IPS-20b (cell line): ENCODE results near the gene WDR7.

Experiments used
- H3K27ac ChIP-seq: one replicate; pipeline ENCODE4 v1.5.1; 2013; ENCODE audit warnings: low read length
- H3K27me3 ChIP-seq: 2 replicates; pipeline ENCODE4 v1.6.1; 2013; ENCODE audit warnings: mild to moderate bottlenecking, low read length, inconsistent platforms; ENCODE audit not compliant: insufficient read depth
- H3K36me3 ChIP-seq: 2 replicates; pipeline ENCODE4 v1.6.1; 2013; ENCODE audit warnings: low read depth, mild to moderate bottlenecking, inconsistent platforms, low read length, moderate library complexity; ENCODE audit not compliant: insufficient read depth
- H3K4me1 ChIP-seq: 2 replicates; pipeline ENCODE4 v1.6.1; 2013; ENCODE audit warnings: mild to moderate bottlenecking, control low read depth, inconsistent platforms, low read length, moderate library complexity; ENCODE audit not compliant: insufficient read depth
- H3K4me3 ChIP-seq: 2 replicates; pipeline ENCODE4 v1.5.1; 2013; ENCODE audit warnings: mild to moderate bottlenecking, low read length, inconsistent platforms
- H3K9ac ChIP-seq: 2 replicates; pipeline ENCODE4 v1.6.1; 2013; ENCODE audit warnings: low read depth, mild to moderate bottlenecking, inconsistent platforms, low read length, moderate library complexity
- H3K9me3 ChIP-seq: 2 replicates; pipeline ENCODE4 v1.6.1; 2013; ENCODE audit warnings: mild to moderate bottlenecking, low read depth, low read length, inconsistent platforms; ENCODE audit not compliant: insufficient read depth

Gene WDR7

DNA sequence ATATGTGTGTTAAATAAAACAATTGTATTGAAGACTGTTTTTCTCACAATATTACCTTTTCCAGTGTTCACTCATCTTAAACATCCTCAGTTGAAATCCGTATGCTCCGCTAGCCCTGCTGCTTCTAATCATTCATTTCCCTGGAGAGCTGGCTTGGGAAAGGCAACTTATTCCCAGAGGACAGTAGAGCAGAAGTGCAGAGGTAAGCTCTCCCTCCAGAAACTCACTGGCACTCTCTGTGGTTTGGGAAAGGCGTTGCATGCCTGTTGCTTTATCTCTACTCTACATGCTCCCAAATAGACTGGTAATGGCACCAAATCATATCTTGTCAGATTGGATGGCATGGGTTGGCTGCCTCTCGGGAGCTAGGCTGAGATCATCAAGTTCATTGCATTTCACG, 378.6 kb downstream of the WDR7 start:
- H3K27me3 ChIP-seq, result no peaks in the 10 kb centered on the region
- no peaks in the 10 kb centered on the region for H3K4me1 ChIP-seq
- H3K4me3 ChIP-seq, result no peak overlapping the region
- H3K27ac ChIP-seq, result no peak overlapping the region
- H3K36me3 ChIP-seq, result no peaks in the 10 kb centered on the region
- no peak overlapping the region for H3K9ac ChIP-seq
- no peaks in the 10 kb centered on the region for H3K9me3 ChIP-seq

DNA sequence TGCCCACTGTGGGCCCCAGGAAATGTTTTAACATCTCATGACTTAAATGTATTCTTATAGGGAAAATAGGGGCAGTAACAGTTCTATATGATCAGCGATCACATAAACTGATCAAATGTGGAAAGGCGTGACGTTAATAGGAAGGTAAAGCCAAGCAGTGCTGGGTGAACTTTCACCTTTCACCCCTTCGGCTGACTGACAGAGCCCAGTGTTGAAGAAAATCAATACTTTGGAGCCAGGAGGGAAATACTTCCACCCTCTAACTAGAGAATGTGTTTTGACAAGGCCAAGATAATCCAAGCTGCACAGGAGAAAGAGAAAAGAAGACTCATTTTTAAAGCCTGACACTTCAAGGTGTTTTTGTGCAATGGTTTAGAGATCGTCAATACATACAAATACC, 379.3 kb downstream of the WDR7 start:
- no peaks in the 10 kb centered on the region for H3K36me3 ChIP-seq
- no peak overlapping the region for H3K4me3 ChIP-seq
- H3K27ac ChIP-seq, result no peak overlapping the region

DNA sequence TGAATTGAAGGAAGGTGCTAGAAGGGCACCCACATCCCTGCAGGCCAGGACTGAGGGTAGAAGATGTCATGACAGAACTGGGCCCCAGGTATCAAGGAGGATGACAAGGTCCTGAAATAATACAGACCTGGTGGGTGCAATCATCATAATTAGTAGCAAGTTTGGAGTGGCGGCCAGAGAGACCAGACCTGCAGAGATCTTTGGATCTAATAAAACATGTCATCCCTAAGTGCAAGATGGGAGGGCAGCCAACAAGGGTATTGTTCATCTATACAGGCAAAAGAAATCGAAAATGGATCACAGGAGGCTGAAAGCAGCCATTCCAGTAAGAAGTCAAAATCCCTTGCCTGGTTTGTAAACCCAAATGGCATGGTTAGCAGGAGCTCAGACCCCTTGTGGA, 384.4 kb downstream of the WDR7 start:
- no peak overlapping the region for H3K27ac ChIP-seq
- H3K9ac ChIP-seq, result no peak overlapping the region

More for the DNA sequence above, 379.3 kb downstream of the WDR7 start:
- H3K9ac ChIP-seq, result no peak overlapping the region
- no peaks in the 10 kb centered on the region for H3K4me1 ChIP-seq
- no peaks in the 10 kb centered on the region for H3K27me3 ChIP-seq
- no peaks in the 10 kb centered on the region for H3K9me3 ChIP-seq

DNA sequence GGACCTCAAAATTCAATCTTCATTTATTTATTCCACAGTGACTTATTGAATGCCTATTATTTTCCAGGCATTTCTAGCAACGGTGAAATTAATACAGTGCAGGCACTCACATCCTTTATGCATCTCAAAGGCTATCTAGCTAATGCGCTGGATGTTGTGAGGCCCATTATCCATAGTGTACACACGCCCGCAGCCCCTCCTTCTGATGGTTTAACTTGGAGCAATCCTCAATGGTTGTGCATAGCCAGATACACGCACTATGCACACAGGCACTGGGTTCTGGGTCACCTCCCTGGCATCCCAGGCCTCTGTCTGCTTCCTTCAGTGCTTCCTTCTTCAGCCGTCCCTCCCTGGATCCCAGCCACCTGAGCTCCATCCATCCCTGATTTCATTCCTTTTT, 387.2 kb downstream of the WDR7 start:
- H3K9me3 ChIP-seq, result no peaks in the 10 kb centered on the region
- H3K27ac ChIP-seq, result no peak overlapping the region
- H3K4me1 ChIP-seq, result no peaks in the 10 kb centered on the region
- H3K36me3 ChIP-seq, result no peaks in the 10 kb centered on the region
- no peaks in the 10 kb centered on the region for H3K27me3 ChIP-seq
- H3K4me3 ChIP-seq, result no peak overlapping the region
- H3K9ac ChIP-seq, result no peak overlapping the region

More for the DNA sequence above, 384.4 kb downstream of the WDR7 start:
- Histone ChIP-seq H3K36me3 (no peaks in the 10 kb centered on the region), H3K4me3 (no peak overlapping the region), H3K9me3 (no peaks in the 10 kb centered on the region), H3K4me1 (no peaks in the 10 kb centered on the region), H3K27me3 (no peaks in the 10 kb centered on the region)

DNA sequence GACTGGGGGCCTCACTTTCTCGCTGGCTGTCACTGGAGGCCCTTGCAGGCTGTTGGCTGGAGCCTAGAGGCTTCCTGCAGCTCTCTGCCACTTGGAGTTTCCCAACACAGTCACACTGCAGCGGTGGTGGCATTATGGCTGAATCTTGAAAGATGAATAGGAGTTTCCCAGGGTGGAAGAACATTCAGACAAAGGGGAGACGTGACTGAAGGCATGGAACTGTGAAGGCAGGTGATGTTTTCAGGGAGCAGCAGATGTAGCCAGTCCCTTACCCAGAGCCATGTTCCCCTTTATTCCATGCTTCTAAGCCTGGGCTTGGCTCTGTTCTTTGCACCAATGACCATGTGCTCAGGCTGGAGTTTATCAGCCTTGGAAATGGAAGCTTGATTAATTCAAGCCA, 389.0 kb downstream of the WDR7 start:
- no peak overlapping the region for H3K4me3 ChIP-seq
- H3K9me3 ChIP-seq, result no peaks in the 10 kb centered on the region
- no peak overlapping the region for H3K9ac ChIP-seq
- H3K36me3 ChIP-seq, result no peaks in the 10 kb centered on the region
- H3K27ac ChIP-seq, result no peak overlapping the region
- no peaks in the 10 kb centered on the region for H3K27me3 ChIP-seq
- H3K4me1 ChIP-seq, result no peaks in the 10 kb centered on the region

DNA sequence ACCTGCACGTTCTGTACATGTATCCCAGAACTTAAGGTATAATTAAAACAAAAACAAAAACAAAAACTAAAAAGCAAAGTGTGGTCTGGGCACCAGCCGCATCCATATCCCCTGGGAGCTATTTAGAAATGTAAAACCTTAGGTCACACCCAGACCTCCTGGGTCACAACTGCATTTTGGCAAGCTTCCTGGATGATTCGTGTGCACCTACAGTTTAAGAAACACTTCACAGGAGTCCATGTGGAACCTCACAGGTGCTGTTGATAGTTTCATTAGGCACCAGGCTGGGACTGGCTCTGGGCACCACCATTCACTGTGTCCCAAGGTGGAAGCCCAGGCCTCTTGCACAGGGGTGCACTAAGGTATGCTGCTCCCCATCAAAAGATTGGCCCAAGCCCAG, 392.1 kb downstream of the WDR7 start:
- Histone ChIP-seq H3K9ac (no peak overlapping the region), H3K9me3 (no peaks in the 10 kb centered on the region), H3K36me3 (no peaks in the 10 kb centered on the region), H3K4me3 (no peak overlapping the region), H3K4me1 (no peaks in the 10 kb centered on the region), H3K27ac (no peak overlapping the region), H3K27me3 (no peaks in the 10 kb centered on the region)

DNA sequence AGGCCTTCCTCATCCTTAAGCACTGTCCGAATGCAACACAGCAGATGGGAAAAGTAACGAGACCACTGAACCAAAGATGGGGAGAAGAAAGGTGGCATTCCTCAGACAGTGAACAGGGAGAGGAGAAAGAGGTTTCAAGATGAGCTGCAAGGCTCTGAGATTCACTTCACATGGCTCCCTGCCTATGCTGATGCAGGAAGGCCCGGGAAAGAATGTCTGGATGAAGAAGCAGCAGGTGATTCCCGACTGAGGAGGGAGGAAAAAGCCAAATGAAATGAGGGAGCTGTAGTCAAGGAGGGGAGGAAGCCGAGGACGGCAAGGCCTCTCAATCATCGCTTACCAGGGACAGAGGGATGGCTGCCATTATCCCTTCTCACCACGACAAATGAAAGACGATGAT, 397.2 kb downstream of the WDR7 start:
- H3K27ac ChIP-seq, result no peak overlapping the region
- no peak overlapping the region for H3K4me3 ChIP-seq
- no peak overlapping the region for H3K9ac ChIP-seq
- no peaks in the 10 kb centered on the region for H3K27me3 ChIP-seq
- H3K36me3 ChIP-seq, result no peaks in the 10 kb centered on the region
- H3K9me3 ChIP-seq, result no peaks in the 10 kb centered on the region; the same call in 1 of the 2 replicates
- H3K4me1 ChIP-seq, result no peaks in the 10 kb centered on the region

DNA sequence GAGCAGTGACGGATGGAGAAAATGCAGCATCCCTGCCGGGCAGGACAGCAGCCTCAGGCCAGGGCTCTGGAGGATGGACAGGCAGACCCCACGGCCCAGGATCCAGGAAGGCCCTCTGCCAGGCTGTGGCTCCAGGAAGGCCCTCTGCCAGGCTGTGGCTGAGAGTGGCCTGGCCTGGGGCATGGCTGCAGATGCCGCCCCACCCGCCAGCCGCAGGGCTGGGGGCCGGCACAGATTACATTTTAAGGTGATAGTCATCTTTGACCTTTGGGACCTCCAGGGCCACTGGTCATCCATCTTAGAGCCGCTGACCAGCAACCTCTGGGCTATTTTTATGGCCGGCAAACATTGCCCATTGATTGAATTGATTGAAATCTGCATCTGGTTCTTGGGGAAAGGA, 397.7 kb downstream of the WDR7 start:
- Histone ChIP-seq H3K4me1 (no peaks in the 10 kb centered on the region), H3K27me3 (no peaks in the 10 kb centered on the region), H3K4me3 (no peak overlapping the region), H3K27ac (no peak overlapping the region), H3K9ac (no peak overlapping the region), H3K36me3 (no peaks in the 10 kb centered on the region), H3K9me3 (no peaks in the 10 kb centered on the region; the same call in 1 of the 2 replicates)

DNA sequence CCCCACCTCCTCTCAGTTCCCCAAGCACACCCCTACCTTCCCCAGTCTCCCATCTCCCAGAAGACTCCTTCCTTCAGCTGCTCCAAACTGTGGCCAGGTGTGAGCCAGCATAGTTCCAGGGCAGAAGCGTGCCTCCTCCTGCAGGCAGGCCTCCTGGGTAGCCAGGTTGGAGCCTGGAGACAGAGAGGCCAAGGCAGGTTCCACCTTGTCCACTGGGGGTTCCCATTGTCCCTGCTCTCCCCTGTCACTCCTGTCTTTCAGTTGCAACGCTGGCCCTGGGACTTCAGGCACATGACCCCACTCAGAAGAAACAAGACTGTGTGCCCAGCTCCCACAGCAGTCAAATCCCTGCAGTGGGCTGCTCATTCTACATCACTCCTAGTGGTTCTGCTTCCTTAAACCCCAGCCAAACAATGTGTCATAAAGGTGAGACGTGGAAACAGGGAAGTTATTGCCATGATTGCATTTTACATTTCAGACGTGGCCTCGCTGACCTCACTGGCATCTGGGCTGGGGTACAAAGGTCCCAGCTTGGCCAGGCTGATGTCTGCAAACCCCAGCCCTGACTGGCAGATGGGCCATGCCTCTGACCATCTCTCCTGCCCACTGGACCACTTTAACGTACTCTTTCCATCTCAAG, 399.3 kb downstream of the WDR7 start:
- Histone ChIP-seq H3K4me3 (no peak overlapping the region), H3K27me3 (no peaks in the 10 kb centered on the region), H3K4me1 (no peaks in the 10 kb centered on the region), H3K27ac (no peak overlapping the region), H3K9ac (no peak overlapping the region), H3K36me3 (peaks cover 3% of the 10 kb centered on the region; the same call in 1 of the 2 replicates), H3K9me3 (peaks cover 11% of the 10 kb centered on the region)

DNA sequence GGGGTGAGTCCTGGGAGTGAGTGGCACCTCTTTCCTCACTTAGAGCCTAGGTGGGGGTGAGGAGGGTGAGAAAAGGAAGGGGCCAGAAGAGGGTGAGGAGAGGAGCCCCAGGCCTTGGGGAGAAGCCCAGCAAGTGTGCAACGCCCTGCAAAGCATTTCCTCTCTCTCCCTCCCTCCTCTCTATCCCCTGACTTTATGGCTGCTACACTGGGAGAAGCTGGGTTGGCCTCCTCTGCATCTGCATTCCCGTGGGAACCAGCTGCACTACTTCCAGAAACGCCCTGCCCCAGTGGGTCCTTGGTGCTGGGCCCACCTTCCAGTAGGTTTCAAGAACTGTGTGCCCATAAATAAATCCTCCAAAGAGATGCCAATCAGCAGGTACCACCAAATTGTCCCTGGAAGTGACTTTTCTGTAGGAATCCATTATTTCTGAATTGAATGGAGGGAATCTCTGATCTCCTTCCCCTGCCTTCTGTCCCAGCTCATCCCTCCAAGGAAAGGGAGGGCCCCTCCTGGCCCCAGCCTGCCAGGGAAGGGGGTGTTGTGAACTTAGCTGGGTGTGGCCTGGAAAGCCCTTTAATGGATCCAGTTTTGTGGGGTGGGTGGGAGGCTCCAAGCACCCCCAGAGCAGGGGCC, 400.0 kb downstream of the WDR7 start:
- peaks cover 11% of the 10 kb centered on the region for H3K9me3 ChIP-seq
- H3K27ac ChIP-seq, result no peak overlapping the region
- H3K27me3 ChIP-seq, result no peaks in the 10 kb centered on the region
- H3K36me3 ChIP-seq, result peaks cover 3% of the 10 kb centered on the region; the same call in 1 of the 2 replicates
- no peaks in the 10 kb centered on the region for H3K4me1 ChIP-seq
- H3K9ac ChIP-seq, result no peak overlapping the region
- H3K4me3 ChIP-seq, result no peak overlapping the region

DNA sequence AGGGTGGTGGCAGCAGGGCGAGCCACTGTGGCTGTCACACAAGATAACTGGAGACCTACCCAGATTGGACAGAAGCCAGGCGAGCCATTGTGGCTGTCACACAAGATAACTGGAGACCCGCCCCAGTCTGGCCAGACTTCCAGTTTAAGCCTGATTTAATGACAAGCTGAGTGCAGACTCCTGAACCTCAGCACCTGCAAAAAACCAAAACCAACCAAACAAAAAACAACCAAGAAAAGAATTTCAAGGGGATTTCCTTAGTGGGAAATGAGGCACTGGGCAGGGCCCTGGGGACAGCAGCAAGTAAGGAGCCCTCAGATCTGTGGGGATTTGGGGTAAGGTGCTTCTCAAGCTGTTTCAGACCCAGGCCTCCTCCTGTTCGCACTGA, 400.5 kb downstream of the WDR7 start:
- Histone ChIP-seq H3K4me1 (no peaks in the 10 kb centered on the region), H3K4me3 (no peak overlapping the region), H3K9me3 (peaks cover 11% of the 10 kb centered on the region), H3K27me3 (no peaks in the 10 kb centered on the region), H3K27ac (no peak overlapping the region), H3K36me3 (peaks cover 3% of the 10 kb centered on the region; the same call in 1 of the 2 replicates), H3K9ac (no peak overlapping the region)

DNA sequence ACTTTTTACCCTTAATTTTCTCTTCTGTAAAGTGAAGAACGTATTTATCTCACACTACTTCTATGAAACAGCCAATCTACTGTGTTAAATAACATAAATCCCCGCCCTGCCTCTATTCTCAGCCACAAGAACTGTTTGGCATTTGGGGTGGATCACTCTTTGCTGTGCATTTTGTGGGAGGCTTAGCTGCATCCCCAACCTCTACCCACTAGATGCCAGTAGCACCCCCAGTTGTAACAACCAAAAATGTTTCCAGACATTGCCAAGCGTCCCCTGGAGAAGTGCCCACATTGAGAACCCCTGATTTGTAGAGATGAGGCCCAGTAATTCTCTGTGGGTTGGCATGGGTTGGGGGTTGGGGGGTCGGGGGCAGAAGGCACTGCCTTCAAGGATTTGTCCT, 401.0 kb downstream of the WDR7 start:
- peaks cover 11% of the 10 kb centered on the region for H3K9me3 ChIP-seq
- H3K27me3 ChIP-seq, result no peaks in the 10 kb centered on the region
- no peaks in the 10 kb centered on the region for H3K4me1 ChIP-seq
- H3K4me3 ChIP-seq, result no peak overlapping the region
- no peak overlapping the region for H3K9ac ChIP-seq
- peaks cover 3% of the 10 kb centered on the region; the same call in 1 of the 2 replicates for H3K36me3 ChIP-seq
- no peak overlapping the region for H3K27ac ChIP-seq
